ENCODE results near the gene LCORL.

LCORL gene

GRCh38 chr4:18021470-18021719 lies 160 bp downstream of the LCORL start:
- no peaks in the 10 kb centered on the region for H3K36me3 ChIP-seq (ENCODE audit: insufficient read depth, low read length)
- peaks cover 44% of the 10 kb centered on the region for H3K79me2 ChIP-seq (ENCODE audit: insufficient read depth, low read length)
- no peak overlapping the region for H3K4me2 ChIP-seq (ENCODE audit: low read depth, low read length, poor library complexity, severe bottlenecking)
- H3K27me3 ChIP-seq (ENCODE audit: insufficient read depth, low read length, poor library complexity, severe bottlenecking), result no peaks in the 10 kb centered on the region
- H3K9me2 ChIP-seq (replicated peaks; ENCODE audit: low read depth, low read length), result no peaks in the 10 kb centered on the region
- H3K4me1 ChIP-seq (ENCODE audit: insufficient read depth, low read length, poor library complexity, severe bottlenecking), result peaks cover 34% of the 10 kb centered on the region
- peak overlapping the region; percentile 91 for H3K9ac ChIP-seq (ENCODE audit: low read depth, low read length, poor library complexity, severe bottlenecking)
- H3F3A ChIP-seq (ENCODE audit: low read depth), result no peaks in the 10 kb centered on the region
- TF ChIP-seq CTCF (conservative IDR thresholded peaks at IDR 0.05; ENCODE audit: low read length), result no peak
- TF ChIP-seq EZH2phosphoT487 (IDR thresholded peaks at IDR 0.05; ENCODE audit: borderline replicate concordance), result no peak
- peak overlapping the region; percentile 99 for H2AFZ ChIP-seq (ENCODE audit: low read length)
- no peaks in the 10 kb centered on the region for H3K9me3 ChIP-seq (ENCODE audit: insufficient read depth, low read depth, low read length)
- H4K20me1 ChIP-seq (ENCODE audit: insufficient read depth, low read length, poor library complexity, severe bottlenecking), result peaks cover 47% of the 10 kb centered on the region
- H3K4me3 ChIP-seq (ENCODE audit: low read length, poor library complexity, severe bottlenecking), result peak overlapping the region; percentile 85

- H3K4me3 ChIP-seq (ENCODE audit: low read length, poor library complexity, severe bottlenecking), result peak overlapping the region; percentile 85
- H3K27me3 ChIP-seq (ENCODE audit: insufficient read depth, low read length, poor library complexity, severe bottlenecking), result no peaks in the 10 kb centered on the region
- peaks cover 50% of the 10 kb centered on the region for H3K79me2 ChIP-seq (ENCODE audit: insufficient read depth, low read length)
- H3K36me3 ChIP-seq (ENCODE audit: insufficient read depth, low read length), result no peaks in the 10 kb centered on the region
- TF ChIP-seq CTCF (conservative IDR thresholded peaks at IDR 0.05; ENCODE audit: low read length) (no peak), EZH2phosphoT487 (IDR thresholded peaks at IDR 0.05; ENCODE audit: borderline replicate concordance) (no peak)
- H3K9me2 ChIP-seq (replicated peaks; ENCODE audit: low read depth, low read length), result no peaks in the 10 kb centered on the region
- peak overlapping the region; percentile 91 for H3K4me2 ChIP-seq (ENCODE audit: low read depth, low read length, poor library complexity, severe bottlenecking)
- no peaks in the 10 kb centered on the region for H3F3A ChIP-seq (ENCODE audit: low read depth)
- peaks cover 38% of the 10 kb centered on the region for H3K4me1 ChIP-seq (ENCODE audit: insufficient read depth, low read length, poor library complexity, severe bottlenecking)
- H4K20me1 ChIP-seq (ENCODE audit: insufficient read depth, low read length, poor library complexity, severe bottlenecking), result peaks cover 53% of the 10 kb centered on the region
- H3K9ac ChIP-seq (ENCODE audit: low read depth, low read length, poor library complexity, severe bottlenecking), result peak overlapping the region; percentile 91
- no peaks in the 10 kb centered on the region for H3K9me3 ChIP-seq (ENCODE audit: insufficient read depth, low read depth, low read length)
- peak overlapping the region; percentile 99 for H2AFZ ChIP-seq (ENCODE audit: low read length)
Observed at GRCh38 chr4:18020671-18021469, 685 bp downstream of the LCORL start.

- TF ChIP-seq CTCF (conservative IDR thresholded peaks at IDR 0.05; ENCODE audit: low read length), result no peak
- Histone ChIP-seq H3K27me3 (ENCODE audit: insufficient read depth, low read length, poor library complexity, severe bottlenecking) (no peaks in the 10 kb centered on the region), H3K9me2 (replicated peaks; ENCODE audit: low read depth, low read length) (no peaks in the 10 kb centered on the region)
Observed at GRCh38 chr4:18020145-18020670, 1.3 kb downstream of the LCORL start.

More at GRCh38 chr4:18020145-18020670, 1.3 kb downstream of the LCORL start:
- Histone ChIP-seq H3K4me1 (ENCODE audit: insufficient read depth, low read length, poor library complexity, severe bottlenecking) (peaks cover 44% of the 10 kb centered on the region), H3K4me3 (ENCODE audit: low read length, poor library complexity, severe bottlenecking) (peak overlapping the region; percentile 85), H3K9me3 (ENCODE audit: insufficient read depth, low read depth, low read length) (no peaks in the 10 kb centered on the region), H3K79me2 (ENCODE audit: insufficient read depth, low read length) (peaks cover 56% of the 10 kb centered on the region), H3K4me2 (ENCODE audit: low read depth, low read length, poor library complexity, severe bottlenecking) (peak overlapping the region; percentile 91), H3F3A (ENCODE audit: low read depth) (no peaks in the 10 kb centered on the region), H3K36me3 (ENCODE audit: insufficient read depth, low read length) (no peaks in the 10 kb centered on the region), H4K20me1 (ENCODE audit: insufficient read depth, low read length, poor library complexity, severe bottlenecking) (peaks cover 59% of the 10 kb centered on the region), H3K9ac (ENCODE audit: low read depth, low read length, poor library complexity, severe bottlenecking) (peak overlapping the region; percentile 91), H2AFZ (ENCODE audit: low read length) (no peak overlapping the region)
